Breast epithelium (tissue), 4 donors: ENCODE results near the gene PKD1. TPM values are rescaled to one million over a fixed set of nuclear protein-coding genes. Genes with fewer than 3 reads are reported as not detected.

Experiments
- DNase-seq, 2 donors: peaks; one replicate each; pipeline ENCODE4 v3.0.0-alpha.2; 2019; ENCODE audit warnings: low spot score in 2 of 2
- H3K27ac ChIP-seq, 2 donors: fragments of 200-600 bp; sonication (generic) in 1 of 2; one replicate each; pipeline ENCODE4 v1.5.1; 2016 to 2019; ENCODE audit warnings: mild to moderate bottlenecking in 1 of 2
- H3K27me3 ChIP-seq, 2 donors: fragments of 200-600 bp; sonication (generic) in 1 of 2; one replicate each; pipeline versions ENCODE4 v1.5.1 to v1.6.0; 2017 to 2019; ENCODE audit warnings: control low read depth in 1 of 2, mild to moderate bottlenecking in 1 of 2
- H3K36me3 ChIP-seq: fragments of 200-600 bp; one replicate; pipeline ENCODE4 v1.5.1; 2019
- H3K4me1 ChIP-seq, 2 donors: fragments of 200-600 bp; sonication (generic); one replicate each; pipeline ENCODE4 v1.5.1; 2016 to 2019; ENCODE audit warnings: control low read depth in 1 of 2
- H3K4me3 ChIP-seq, 3 donors: fragments of 200-600 bp; sonication (generic); 1 replicate in 2 of 3; 2 replicates in 1 of 3; pipeline ENCODE4 v1.5.1; 2016 to 2019; ENCODE audit warnings: mild to moderate bottlenecking in 3 of 3, moderate library complexity in 2 of 3
- H3K9me3 ChIP-seq, 2 donors: fragments of 200-600 bp; sonication (generic) in 1 of 2; one replicate each; pipeline ENCODE4 v1.5.1; 2016 to 2019; ENCODE audit warnings: control low read depth in 1 of 2
- POLR2A ChIP-seq: fragments of 450-650 bp; IDR thresholded peaks from one replicate; pipeline ENCODE4 v1.6.1; 2016; ENCODE audit warnings: antibody characterized with exemption, mild to moderate bottlenecking, moderate library complexity
- POLR2AphosphoS5 ChIP-seq, 3 donors: sonication (generic); formaldehyde crosslinking; IDR thresholded peaks; one replicate each; pipeline ENCODE4 v1.6.1; 2017; ENCODE audit warnings: antibody characterized with exemption in 3 of 3
- intact Hi-C: fragments of 100-400 bp; cut with DNase I; formaldehyde crosslinking; loops from one replicate; pipeline ENCODE4 v1.15.1; 2023; ENCODE audit warnings: low total_unique reads
- total RNA-seq, 3 donors: library from RNA; depleted of rRNA; stranded (reverse); fragments of >200 nt; gene quantifications; one replicate each; pipeline ENCODE4 v1.1.0, GENCODE V29; 2016
- TF ChIP-seq, protein P1 (sequence below), 3 donors: fragments of 450-650 bp; IDR thresholded peaks; one replicate each; pipeline ENCODE4 v1.5.1; 2016 to 2017; ENCODE audit warnings: antibody characterized with exemption in 3 of 3, mild to moderate bottlenecking in 3 of 3, moderate library complexity in 3 of 3

PKD1 gene
- total RNA-seq, 3 donors from 2014 or later: 74.2 to 110 (median 107) TPM

- no peak for DNase-seq
- H3K27me3 ChIP-seq: no peaks in the 10 kb centered on the region
- H3K9me3 ChIP-seq: no peaks in the 10 kb centered on the region
- H3K36me3 ChIP-seq: no peaks in the 10 kb centered on the region
- TF ChIP-seq POLR2A (no peak), POLR2AphosphoS5 (IDR thresholded peaks at IDR 0.05) (no peak)
- TF ChIP-seq, protein P1, sequence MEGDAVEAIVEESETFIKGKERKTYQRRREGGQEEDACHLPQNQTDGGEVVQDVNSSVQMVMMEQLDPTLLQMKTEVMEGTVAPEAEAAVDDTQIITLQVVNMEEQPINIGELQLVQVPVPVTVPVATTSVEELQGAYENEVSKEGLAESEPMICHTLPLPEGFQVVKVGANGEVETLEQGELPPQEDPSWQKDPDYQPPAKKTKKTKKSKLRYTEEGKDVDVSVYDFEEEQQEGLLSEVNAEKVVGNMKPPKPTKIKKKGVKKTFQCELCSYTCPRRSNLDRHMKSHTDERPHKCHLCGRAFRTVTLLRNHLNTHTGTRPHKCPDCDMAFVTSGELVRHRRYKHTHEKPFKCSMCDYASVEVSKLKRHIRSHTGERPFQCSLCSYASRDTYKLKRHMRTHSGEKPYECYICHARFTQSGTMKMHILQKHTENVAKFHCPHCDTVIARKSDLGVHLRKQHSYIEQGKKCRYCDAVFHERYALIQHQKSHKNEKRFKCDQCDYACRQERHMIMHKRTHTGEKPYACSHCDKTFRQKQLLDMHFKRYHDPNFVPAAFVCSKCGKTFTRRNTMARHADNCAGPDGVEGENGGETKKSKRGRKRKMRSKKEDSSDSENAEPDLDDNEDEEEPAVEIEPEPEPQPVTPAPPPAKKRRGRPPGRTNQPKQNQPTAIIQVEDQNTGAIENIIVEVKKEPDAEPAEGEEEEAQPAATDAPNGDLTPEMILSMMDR (IDR thresholded peaks at IDR 0.05): no peak
- intact Hi-C loops: no loop called here
- H3K27ac ChIP-seq: peak overlapping the region in 1 of 2 donors; percentile 32
- no peak overlapping the region for H3K4me3 ChIP-seq
- peaks cover 10 to 13% of the 10 kb centered on the region in 2 donors for H3K4me1 ChIP-seq
Measured at GRCh38 chr16:2043667-2044451, 91.8 kb downstream of the PKD1 start.

- H3K9me3 ChIP-seq: no peaks in the 10 kb centered on the region
- no peak for DNase-seq
- H3K4me1 ChIP-seq: peaks cover 6 to 15% of the 10 kb centered on the region in 2 donors
- H3K4me3 ChIP-seq: no peak overlapping the region
- TF ChIP-seq POLR2AphosphoS5 (IDR thresholded peaks at IDR 0.05) (no peak), POLR2A (no peak)
- TF ChIP-seq, protein P1 (IDR thresholded peaks at IDR 0.05): no peak
- H3K36me3 ChIP-seq: no peaks in the 10 kb centered on the region
- peak overlapping the region in 1 of 2 donors; percentile 58 for H3K27ac ChIP-seq
- no peaks in the 10 kb centered on the region for H3K27me3 ChIP-seq
- intact Hi-C loops: no loop called here
Measured at GRCh38 chr16:2042986-2043666, 92.6 kb downstream of the PKD1 start.

DNA sequence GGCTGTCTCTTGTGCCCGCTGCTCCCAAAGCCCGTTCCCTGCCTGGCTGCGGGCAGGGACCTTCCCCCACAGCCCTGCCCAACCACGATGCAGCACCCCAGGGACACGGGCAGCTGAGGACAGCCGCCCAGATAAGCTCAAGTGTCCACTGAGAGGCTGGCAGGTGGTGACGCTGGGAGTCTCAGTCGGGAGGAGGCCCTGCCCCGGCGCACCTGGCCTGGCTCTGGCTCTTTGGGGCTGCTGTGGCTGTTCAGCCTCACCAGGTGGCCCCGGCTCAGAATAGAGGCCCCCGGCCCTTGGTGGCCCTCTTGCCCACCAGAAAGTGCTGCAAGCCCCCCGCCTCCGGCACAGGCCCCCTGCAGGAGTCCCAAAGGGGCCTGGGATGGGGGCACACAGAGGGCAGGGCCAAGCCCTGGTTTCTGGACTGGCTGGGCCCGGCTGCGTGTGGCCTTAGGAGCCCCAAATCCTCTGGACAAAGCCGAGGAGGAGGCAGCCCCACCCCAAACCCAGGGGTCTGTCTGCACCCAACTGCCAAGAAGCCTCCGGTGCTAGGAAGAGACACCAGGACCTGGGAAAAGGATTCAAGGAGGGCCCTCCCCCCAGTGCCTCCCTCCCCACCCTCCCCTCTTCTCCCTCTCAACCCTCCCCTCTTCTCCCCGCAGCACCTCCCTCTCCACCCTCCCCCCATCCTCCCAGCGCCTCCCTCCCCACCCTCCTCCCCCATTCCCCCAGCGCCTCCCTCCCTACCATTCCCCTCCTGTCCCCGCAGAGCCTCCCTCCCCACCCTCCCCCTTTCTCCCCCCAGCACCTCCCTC, 93.3 kb downstream of the PKD1 start:
- Histone ChIP-seq H3K36me3 (no peaks in the 10 kb centered on the region), H3K9me3 (no peaks in the 10 kb centered on the region), H3K27ac (peak overlapping the region; percentile 40 to 58), H3K4me1 (peaks cover 6 to 14% of the 10 kb centered on the region in 2 donors), H3K27me3 (no peaks in the 10 kb centered on the region), H3K4me3 (no peak overlapping the region)
- intact Hi-C loops: no loop called here
- TF ChIP-seq POLR2AphosphoS5 (IDR thresholded peaks at IDR 0.05) (no peak), POLR2A (no peak)
- TF ChIP-seq, protein P1 (IDR thresholded peaks at IDR 0.05): no peak
- DNase-seq: no peak

DNA sequence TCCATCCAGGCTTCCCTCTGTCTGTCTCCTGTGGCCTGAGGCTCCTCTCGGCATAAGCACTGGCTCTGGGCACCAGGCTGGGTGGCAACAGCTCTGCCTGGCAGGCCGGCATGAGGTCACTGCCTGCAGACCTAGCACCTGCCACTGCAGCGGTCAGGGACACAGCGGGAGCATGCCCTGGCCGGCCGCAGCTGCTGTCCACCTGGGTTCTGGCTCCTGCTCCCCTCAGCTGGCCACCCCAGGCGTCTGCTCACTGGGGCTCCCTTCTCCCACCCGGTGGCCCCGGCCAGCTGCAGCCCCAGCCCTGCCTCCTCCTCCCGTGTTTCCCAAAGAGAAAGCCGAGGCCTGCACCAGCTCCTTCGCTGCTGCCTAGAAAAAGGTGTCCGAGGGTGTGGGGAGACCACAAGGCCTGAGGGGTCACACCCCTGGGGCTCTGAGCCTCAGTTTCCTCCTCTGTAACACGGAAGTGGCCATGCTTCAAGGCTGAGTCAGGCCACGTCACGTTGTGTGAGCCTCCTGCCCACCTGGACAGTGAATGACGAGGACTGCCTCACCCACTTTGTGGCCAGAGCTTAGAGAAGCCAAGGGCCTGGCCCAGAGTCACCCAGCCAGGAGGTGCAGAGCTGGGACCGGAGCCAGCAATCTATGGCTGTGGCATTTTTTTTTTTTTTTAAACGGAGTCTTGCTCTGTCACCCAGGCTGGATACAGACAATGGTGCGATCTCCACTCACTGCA, 94.7 kb downstream of the PKD1 start:
- peak overlapping the region; percentile 92 to 93 for H3K27ac ChIP-seq
- no peak overlapping the region for H3K4me3 ChIP-seq
- H3K27me3 ChIP-seq: no peaks in the 10 kb centered on the region
- intact Hi-C loops: no loop called here
- no peaks in the 10 kb centered on the region for H3K9me3 ChIP-seq
- H3K4me1 ChIP-seq: peaks cover 7 to 19% of the 10 kb centered on the region in 2 donors
- H3K36me3 ChIP-seq: no peaks in the 10 kb centered on the region
- TF ChIP-seq, protein P1 (IDR thresholded peaks at IDR 0.05): no peak
- TF ChIP-seq POLR2AphosphoS5 (IDR thresholded peaks at IDR 0.05): no peak
- TF ChIP-seq POLR2A: no peak
- DNase-seq: no peak
